ENCODE measurements around the gene RYR2. TPM values are rescaled to one million over a fixed set of nuclear protein-coding genes. Genes with fewer than 3 reads are reported as not detected.

Gene RYR2
- total and polyA plus RNA-seq, 4 donors, result 2.6 to 128 (median 17.7) TPM

GRCh38 chr1:237303929-237304328, 261.9 kb downstream of the RYR2 start:
- Histone ChIP-seq H3K27ac (ENCODE audit: low read depth in 1 of 2, low read length in 2 of 2) (no peak overlapping the region), H3K36me3 (ENCODE audit: control insufficient read depth in 1 of 2, insufficient read depth in 2 of 2, low read length in 1 of 2) (no peaks in the 10 kb centered on the region), H3K9me3 (ENCODE audit: control insufficient read depth, low read length) (no peaks in the 10 kb centered on the region), H3K4me3 (ENCODE audit: low read length in 2 of 2) (no peak overlapping the region), H3K4me1 (ENCODE audit: control insufficient read depth in 1 of 2, insufficient read depth in 2 of 2, low read length in 2 of 2) (no peaks in the 10 kb centered on the region), H3K27me3 (ENCODE audit: control insufficient read depth in 1 of 2, insufficient read depth in 2 of 2, low read length in 1 of 2) (no peaks in the 10 kb centered on the region)
- ATAC-seq (ENCODE audit: low FRiP score) (no peak), DNase-seq (no peak)
- 61 to 63% methylated on average over 1 of the region's 1 CpG for WGBS, 2 donors
- intact Hi-C loops (cut with DNase I), result no loop called here

- Histone ChIP-seq H3K27me3 (ENCODE audit: control insufficient read depth in 1 of 2, insufficient read depth in 2 of 2, low read length in 1 of 2) (no peaks in the 10 kb centered on the region), H3K4me3 (ENCODE audit: low read length in 2 of 2) (no peak overlapping the region), H3K9me3 (ENCODE audit: control insufficient read depth, low read length) (no peaks in the 10 kb centered on the region), H3K27ac (ENCODE audit: low read depth in 1 of 2, low read length in 2 of 2) (no peak overlapping the region), H3K4me1 (ENCODE audit: control insufficient read depth in 1 of 2, insufficient read depth in 2 of 2, low read length in 2 of 2) (no peaks in the 10 kb centered on the region), H3K36me3 (ENCODE audit: control insufficient read depth in 1 of 2, insufficient read depth in 2 of 2, low read length in 1 of 2) (no peaks in the 10 kb centered on the region)
- intact Hi-C loops (cut with DNase I), result no loop called here
- no peak for ATAC-seq (ENCODE audit: low FRiP score)
- 85 to 86% methylated on average over 8 of the region's 8 CpGs for WGBS, 2 donors
- DNase-seq, result no peak
These were observed 264.7 kb downstream of the RYR2 start for GRCh38 chr1:237306726-237307125.

GRCh38 chr1:237309595-237310118, 267.7 kb downstream of the RYR2 start:
- H3K4me1 ChIP-seq (ENCODE audit: control insufficient read depth in 1 of 2, insufficient read depth in 2 of 2, low read length in 2 of 2), result no peaks in the 10 kb centered on the region
- intact Hi-C loops (cut with DNase I), result no loop called here
- DNase-seq (peak in 1 of 2 donors; percentile 45), ATAC-seq (ENCODE audit: low FRiP score) (no peak)
- H3K36me3 ChIP-seq (ENCODE audit: control insufficient read depth in 1 of 2, insufficient read depth in 2 of 2, low read length in 1 of 2), result no peaks in the 10 kb centered on the region
- no peaks in the 10 kb centered on the region for H3K27me3 ChIP-seq (ENCODE audit: control insufficient read depth in 1 of 2, insufficient read depth in 2 of 2, low read length in 1 of 2)
- no peak overlapping the region for H3K4me3 ChIP-seq (ENCODE audit: low read length in 2 of 2)
- H3K27ac ChIP-seq (ENCODE audit: low read depth in 1 of 2, low read length in 2 of 2), result no peak overlapping the region
- H3K9me3 ChIP-seq (ENCODE audit: control insufficient read depth, low read length), result no peaks in the 10 kb centered on the region
- WGBS, 2 donors, result 95 to 96% methylated on average over 30 to 32 of the region's 32 CpGs

GRCh38 chr1:237316352-237316751, 274.4 kb downstream of the RYR2 start:
- Histone ChIP-seq H3K4me1 (ENCODE audit: control insufficient read depth in 1 of 2, insufficient read depth in 2 of 2, low read length in 2 of 2) (peaks cover under 1 to 5% of the 10 kb centered on the region in 2 donors), H3K36me3 (ENCODE audit: control insufficient read depth in 1 of 2, insufficient read depth in 2 of 2, low read length in 1 of 2) (no peaks in the 10 kb centered on the region), H3K9me3 (ENCODE audit: control insufficient read depth, low read length) (no peaks in the 10 kb centered on the region), H3K27ac (ENCODE audit: low read depth in 1 of 2, low read length in 2 of 2) (peak overlapping the region in 1 of 2 donors; percentile 25), H3K4me3 (ENCODE audit: low read length in 2 of 2) (no peak overlapping the region), H3K27me3 (ENCODE audit: control insufficient read depth in 1 of 2, insufficient read depth in 2 of 2, low read length in 1 of 2) (no peaks in the 10 kb centered on the region)
- ATAC-seq (ENCODE audit: low FRiP score) (no peak), DNase-seq (no peak)
- intact Hi-C loops (cut with DNase I), result no loop called here
- 77% methylated on average over 4 of the region's 4 CpGs for WGBS, 2 donors

DNA sequence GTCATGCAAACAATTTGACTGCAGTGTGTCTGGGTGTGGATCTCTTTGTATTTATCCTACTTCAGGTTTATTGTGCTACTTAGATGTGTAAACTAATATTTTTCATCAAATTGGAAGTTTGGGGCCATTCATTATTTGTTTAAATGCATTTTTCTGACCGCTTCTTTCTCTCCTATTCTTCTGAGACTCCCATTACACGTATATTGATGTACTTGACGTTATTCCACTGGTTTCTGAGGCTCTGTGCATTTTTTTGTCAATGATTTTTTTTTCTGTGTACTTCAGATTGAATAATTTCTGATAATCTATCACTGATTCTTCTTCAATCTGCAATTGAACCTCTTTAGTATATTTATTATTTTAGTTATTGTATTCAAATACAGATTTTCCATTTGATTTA, 276.8 kb downstream of the RYR2 start:
- Histone ChIP-seq H3K27me3 (ENCODE audit: control insufficient read depth in 1 of 2, insufficient read depth in 2 of 2, low read length in 1 of 2) (no peaks in the 10 kb centered on the region), H3K27ac (ENCODE audit: low read depth in 1 of 2, low read length in 2 of 2) (no peak overlapping the region), H3K9me3 (ENCODE audit: control insufficient read depth, low read length) (no peaks in the 10 kb centered on the region), H3K36me3 (ENCODE audit: control insufficient read depth in 1 of 2, insufficient read depth in 2 of 2, low read length in 1 of 2) (no peaks in the 10 kb centered on the region), H3K4me3 (ENCODE audit: low read length in 2 of 2) (no peak overlapping the region), H3K4me1 (ENCODE audit: control insufficient read depth in 1 of 2, insufficient read depth in 2 of 2, low read length in 2 of 2) (peaks cover 2 to 9% of the 10 kb centered on the region in 2 donors)
- DNase-seq (no peak), ATAC-seq (ENCODE audit: low FRiP score) (no peak)
- 89 to 91% methylated on average over 3 of the region's 3 CpGs for WGBS, 2 donors
- intact Hi-C loops (cut with DNase I), result no loop called here

DNA sequence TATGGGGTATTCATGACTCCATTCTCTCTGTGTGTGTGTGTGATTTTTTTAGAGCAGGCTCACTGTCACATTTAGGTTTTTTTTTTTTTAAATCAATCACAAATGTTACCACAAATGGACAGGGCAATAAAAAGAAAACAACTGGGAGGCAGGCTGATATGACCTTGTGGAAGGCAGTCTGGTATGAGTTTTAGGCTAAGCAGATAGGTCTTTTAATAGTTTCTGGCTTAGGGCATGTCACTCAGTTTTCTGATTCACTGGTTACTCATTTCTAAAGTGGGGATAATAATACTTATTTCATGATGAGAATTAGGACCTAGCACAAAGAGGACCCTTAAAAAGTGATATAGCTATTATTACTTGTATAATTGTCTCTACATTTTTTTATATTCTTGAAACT, 278.9 kb downstream of the RYR2 start:
- DNase-seq (no peak), ATAC-seq (ENCODE audit: low FRiP score) (no peak)
- peaks cover 2 to 9% of the 10 kb centered on the region in 2 donors for H3K4me1 ChIP-seq (ENCODE audit: control insufficient read depth in 1 of 2, insufficient read depth in 2 of 2, low read length in 2 of 2)
- no peaks in the 10 kb centered on the region for H3K27me3 ChIP-seq (ENCODE audit: control insufficient read depth in 1 of 2, insufficient read depth in 2 of 2, low read length in 1 of 2)
- no peaks in the 10 kb centered on the region for H3K9me3 ChIP-seq (ENCODE audit: control insufficient read depth, low read length)
- no peaks in the 10 kb centered on the region for H3K36me3 ChIP-seq (ENCODE audit: control insufficient read depth in 1 of 2, insufficient read depth in 2 of 2, low read length in 1 of 2)
- H3K4me3 ChIP-seq (ENCODE audit: low read length in 2 of 2), result no peak overlapping the region
- peak overlapping the region in 1 of 2 donors; percentile 40 for H3K27ac ChIP-seq (ENCODE audit: low read depth in 1 of 2, low read length in 2 of 2)
- intact Hi-C loops (cut with DNase I), result no loop called here

DNA sequence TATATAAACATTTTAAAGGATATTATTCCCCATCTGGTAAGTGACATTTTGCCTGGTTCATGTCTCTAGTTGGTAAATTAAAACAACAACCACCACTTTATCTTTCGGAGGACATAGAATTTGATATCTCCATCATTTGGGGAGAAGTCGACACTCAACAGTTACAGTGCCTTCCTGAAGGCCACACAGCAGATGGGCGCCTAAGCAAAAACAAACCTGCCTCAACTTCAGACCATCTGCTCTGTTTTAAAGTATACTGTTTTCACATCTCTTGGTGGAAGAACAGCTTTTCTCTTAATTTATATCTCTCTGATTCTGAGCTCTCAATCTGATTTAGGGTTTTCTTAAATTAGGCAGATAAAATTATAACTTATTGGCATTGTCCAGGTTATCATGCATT, 282.2 kb downstream of the RYR2 start:
- H3K27ac ChIP-seq (ENCODE audit: low read depth in 1 of 2, low read length in 2 of 2), result no peak overlapping the region
- 94 to 99% methylated on average over 3 of the region's 3 CpGs for WGBS, 2 donors
- H3K27me3 ChIP-seq (ENCODE audit: control insufficient read depth in 1 of 2, insufficient read depth in 2 of 2, low read length in 1 of 2), result no peaks in the 10 kb centered on the region
- peaks cover 2 to 9% of the 10 kb centered on the region in 2 donors for H3K4me1 ChIP-seq (ENCODE audit: control insufficient read depth in 1 of 2, insufficient read depth in 2 of 2, low read length in 2 of 2)
- DNase-seq (no peak), ATAC-seq (ENCODE audit: low FRiP score) (no peak)
- H3K36me3 ChIP-seq (ENCODE audit: control insufficient read depth in 1 of 2, insufficient read depth in 2 of 2, low read length in 1 of 2), result no peaks in the 10 kb centered on the region
- intact Hi-C loops (cut with DNase I), result no loop called here
- H3K9me3 ChIP-seq (ENCODE audit: control insufficient read depth, low read length), result no peaks in the 10 kb centered on the region
- H3K4me3 ChIP-seq (ENCODE audit: low read length in 2 of 2), result no peak overlapping the region

DNA sequence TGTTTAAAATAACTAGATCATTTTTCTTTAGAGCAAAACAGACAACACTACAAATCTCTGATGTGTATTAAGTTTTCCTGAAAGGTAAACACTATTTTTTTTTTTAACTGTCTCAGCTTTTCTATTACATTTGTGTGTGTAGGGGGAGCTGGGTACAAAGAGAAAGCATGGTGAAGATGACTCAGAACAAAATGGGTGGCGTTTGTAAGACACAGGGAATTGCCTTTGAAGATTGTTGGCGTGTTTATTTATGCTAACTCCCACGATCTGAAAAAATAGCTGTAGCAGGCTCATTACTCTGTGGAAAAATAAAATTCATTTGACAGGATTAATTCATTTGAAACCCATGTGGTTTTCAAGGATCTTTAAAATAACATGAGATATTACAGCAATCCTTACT, 285.1 kb downstream of the RYR2 start:
- Histone ChIP-seq H3K4me1 (ENCODE audit: control insufficient read depth in 1 of 2, insufficient read depth in 2 of 2, low read length in 2 of 2) (peaks cover 0 to 4% of the 10 kb centered on the region in 2 donors), H3K27ac (ENCODE audit: low read depth in 1 of 2, low read length in 2 of 2) (no peak overlapping the region), H3K4me3 (ENCODE audit: low read length in 2 of 2) (no peak overlapping the region), H3K36me3 (ENCODE audit: control insufficient read depth in 1 of 2, insufficient read depth in 2 of 2, low read length in 1 of 2) (no peaks in the 10 kb centered on the region), H3K9me3 (ENCODE audit: control insufficient read depth, low read length) (no peaks in the 10 kb centered on the region), H3K27me3 (ENCODE audit: control insufficient read depth in 1 of 2, insufficient read depth in 2 of 2, low read length in 1 of 2) (no peaks in the 10 kb centered on the region)
- WGBS, 2 donors, result 60 to 72% methylated on average over 3 of the region's 3 CpGs
- ATAC-seq (ENCODE audit: low FRiP score) (no peak), DNase-seq (no peak)
- intact Hi-C loops (cut with DNase I), result no loop called here

- Histone ChIP-seq H3K4me1 (ENCODE audit: control insufficient read depth in 1 of 2, insufficient read depth in 2 of 2, low read length in 2 of 2) (no peaks in the 10 kb centered on the region), H3K36me3 (ENCODE audit: control insufficient read depth in 1 of 2, insufficient read depth in 2 of 2, low read length in 1 of 2) (no peaks in the 10 kb centered on the region), H3K9me3 (ENCODE audit: control insufficient read depth, low read length) (no peaks in the 10 kb centered on the region), H3K27ac (ENCODE audit: low read depth in 1 of 2, low read length in 2 of 2) (no peak overlapping the region), H3K4me3 (ENCODE audit: low read length in 2 of 2) (no peak overlapping the region), H3K27me3 (ENCODE audit: control insufficient read depth in 1 of 2, insufficient read depth in 2 of 2, low read length in 1 of 2) (no peaks in the 10 kb centered on the region)
- DNase-seq, result no peak
- 88% methylated on average over 3 of the region's 3 CpGs for WGBS, 2 donors
- intact Hi-C loops (cut with DNase I), result no loop called here
- ATAC-seq (ENCODE audit: low FRiP score), result no peak
These were observed 298.9 kb downstream of the RYR2 start for GRCh38 chr1:237340892-237341291.
